ENCODE results near the gene STARD3. TPM values are rescaled to one million over a fixed set of nuclear protein-coding genes. Genes with fewer than 3 reads are reported as not detected.

The STARD3 gene
- total and polyA plus RNA-seq, 4 donors: 27.4 to 79.7 (median 64.8) TPM

DNA sequence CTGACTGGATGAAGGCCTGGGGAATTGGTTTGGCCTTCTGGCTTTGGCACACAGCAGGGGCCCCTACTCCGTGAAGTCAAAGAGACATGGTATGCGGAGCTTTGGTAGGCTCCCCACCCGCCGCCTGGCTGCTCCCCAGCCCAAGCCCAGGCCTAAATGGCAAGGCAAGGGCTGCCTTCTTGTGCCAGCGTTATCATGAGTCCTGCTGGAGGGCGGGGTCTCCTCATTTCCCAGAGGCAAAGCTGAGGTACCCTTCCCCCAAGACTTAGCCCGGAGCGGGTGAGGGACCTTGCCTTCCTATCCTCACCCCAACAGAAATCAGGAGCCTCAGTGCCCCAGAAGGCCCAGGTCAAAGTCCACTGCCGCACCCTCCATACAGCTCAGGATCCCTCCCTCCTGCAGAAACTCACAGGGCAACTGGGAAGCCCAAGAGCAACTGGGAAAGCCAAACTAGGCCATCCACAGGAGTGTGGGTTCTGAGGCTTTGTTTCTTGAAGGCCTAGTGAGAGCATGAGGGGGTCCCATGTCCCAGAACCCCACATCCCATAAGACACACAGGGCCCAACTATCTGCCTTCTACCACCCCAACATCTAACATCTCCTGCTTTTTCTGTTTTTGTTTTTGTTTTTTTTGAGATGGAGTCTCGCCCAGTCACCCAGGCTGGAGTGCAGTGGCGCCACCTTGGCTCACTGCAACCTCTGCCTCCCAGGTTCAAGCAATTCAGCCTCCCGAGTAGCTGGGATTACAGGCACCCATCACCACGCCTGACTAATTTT lies 41.6 kb downstream of the STARD3 start:
- Histone ChIP-seq H3K27me3 (ENCODE audit: control insufficient read depth in 3 of 3, insufficient read depth in 3 of 3, low read length in 2 of 3) (no peaks in the 10 kb centered on the region), H3K4me1 (ENCODE audit: control insufficient read depth in 5 of 5, insufficient read depth in 5 of 5, low read length in 5 of 5) (peaks cover 10 to 34% (median 19%) of the 10 kb centered on the region in 5 donors), H3K9ac (ENCODE audit: insufficient read depth in 1 of 2, low read length in 2 of 2) (peak overlapping the region in 1 of 2 donors; percentile 56), H3K9me3 (ENCODE audit: control insufficient read depth in 4 of 4, insufficient read depth in 3 of 4, low read length in 3 of 4) (no peaks in the 10 kb centered on the region), H3K36me3 (ENCODE audit: control insufficient read depth in 4 of 4, insufficient read depth in 4 of 4, low read length in 4 of 4) (peaks cover 0 to 16% (median 10%) of the 10 kb centered on the region in 4 donors), H3K27ac (ENCODE audit: low read depth in 1 of 2, low read length in 1 of 2) (peak overlapping the region in 1 of 2 donors; percentile 97), H3K4me3 (no peak overlapping the region)
- no peak for ATAC-seq (ENCODE audit: insufficient read depth, low FRiP score)
- no peak for DNase-seq
- TF ChIP-seq, protein P1, sequence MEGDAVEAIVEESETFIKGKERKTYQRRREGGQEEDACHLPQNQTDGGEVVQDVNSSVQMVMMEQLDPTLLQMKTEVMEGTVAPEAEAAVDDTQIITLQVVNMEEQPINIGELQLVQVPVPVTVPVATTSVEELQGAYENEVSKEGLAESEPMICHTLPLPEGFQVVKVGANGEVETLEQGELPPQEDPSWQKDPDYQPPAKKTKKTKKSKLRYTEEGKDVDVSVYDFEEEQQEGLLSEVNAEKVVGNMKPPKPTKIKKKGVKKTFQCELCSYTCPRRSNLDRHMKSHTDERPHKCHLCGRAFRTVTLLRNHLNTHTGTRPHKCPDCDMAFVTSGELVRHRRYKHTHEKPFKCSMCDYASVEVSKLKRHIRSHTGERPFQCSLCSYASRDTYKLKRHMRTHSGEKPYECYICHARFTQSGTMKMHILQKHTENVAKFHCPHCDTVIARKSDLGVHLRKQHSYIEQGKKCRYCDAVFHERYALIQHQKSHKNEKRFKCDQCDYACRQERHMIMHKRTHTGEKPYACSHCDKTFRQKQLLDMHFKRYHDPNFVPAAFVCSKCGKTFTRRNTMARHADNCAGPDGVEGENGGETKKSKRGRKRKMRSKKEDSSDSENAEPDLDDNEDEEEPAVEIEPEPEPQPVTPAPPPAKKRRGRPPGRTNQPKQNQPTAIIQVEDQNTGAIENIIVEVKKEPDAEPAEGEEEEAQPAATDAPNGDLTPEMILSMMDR (IDR thresholded peaks at IDR 0.05; ENCODE audit: control extremely low read depth, extremely low read depth): no peak
- 89 to 93% methylated on average over 13 of the region's 13 CpGs for WGBS, 2 donors

DNA sequence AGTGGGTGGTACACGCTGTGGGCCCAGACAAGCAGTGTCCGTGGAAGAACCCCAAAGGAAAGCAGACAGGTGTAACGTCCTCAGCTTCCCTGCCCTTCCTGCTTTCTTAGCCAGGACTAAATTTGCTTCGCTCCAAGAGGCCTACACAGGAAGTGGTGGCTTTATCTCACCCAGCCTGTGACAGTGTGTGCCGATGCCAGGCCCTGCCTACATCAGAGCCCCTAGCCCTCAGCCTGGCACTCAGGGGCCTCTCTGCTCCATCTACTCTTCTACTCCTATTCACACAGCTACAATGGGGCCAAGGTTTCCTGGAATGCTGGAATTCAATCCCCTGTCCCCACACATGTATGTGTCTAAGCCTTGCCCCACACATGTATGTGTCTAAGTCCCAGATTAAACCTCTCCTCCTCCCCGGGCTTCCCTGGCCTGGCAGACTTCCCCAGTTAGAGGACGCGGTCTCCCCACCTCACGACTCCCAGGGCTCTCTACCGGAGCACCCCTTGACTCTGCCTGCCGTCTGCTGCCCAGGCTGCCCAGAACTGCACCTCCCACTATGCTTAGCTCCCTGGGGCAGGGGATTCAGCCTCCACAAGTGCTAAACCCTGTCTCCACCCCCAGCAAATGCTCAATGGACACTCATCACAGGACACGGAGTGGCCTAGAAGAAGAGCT lies 42.7 kb downstream of the STARD3 start:
- Histone ChIP-seq H3K36me3 (ENCODE audit: control insufficient read depth in 4 of 4, insufficient read depth in 4 of 4, low read length in 4 of 4) (peaks cover 0 to 19% (median 17%) of the 10 kb centered on the region in 4 donors), H3K4me3 (no peak overlapping the region), H3K9ac (ENCODE audit: insufficient read depth in 1 of 2, low read length in 2 of 2) (no peak overlapping the region), H3K27me3 (ENCODE audit: control insufficient read depth in 3 of 3, insufficient read depth in 3 of 3, low read length in 2 of 3) (no peaks in the 10 kb centered on the region), H3K9me3 (ENCODE audit: control insufficient read depth in 4 of 4, insufficient read depth in 3 of 4, low read length in 3 of 4) (no peaks in the 10 kb centered on the region), H3K4me1 (ENCODE audit: control insufficient read depth in 5 of 5, insufficient read depth in 5 of 5, low read length in 5 of 5) (peaks cover 10 to 34% (median 19%) of the 10 kb centered on the region in 5 donors), H3K27ac (ENCODE audit: low read depth in 1 of 2, low read length in 1 of 2) (peak overlapping the region; percentile 21 to 97)
- ATAC-seq (ENCODE audit: insufficient read depth, low FRiP score) (no peak), DNase-seq (no peak)
- 40 to 59% methylated on average over 12 of the region's 12 CpGs for WGBS, 2 donors
- TF ChIP-seq, protein P1 (IDR thresholded peaks at IDR 0.05; ENCODE audit: control extremely low read depth, extremely low read depth): no peak

DNA sequence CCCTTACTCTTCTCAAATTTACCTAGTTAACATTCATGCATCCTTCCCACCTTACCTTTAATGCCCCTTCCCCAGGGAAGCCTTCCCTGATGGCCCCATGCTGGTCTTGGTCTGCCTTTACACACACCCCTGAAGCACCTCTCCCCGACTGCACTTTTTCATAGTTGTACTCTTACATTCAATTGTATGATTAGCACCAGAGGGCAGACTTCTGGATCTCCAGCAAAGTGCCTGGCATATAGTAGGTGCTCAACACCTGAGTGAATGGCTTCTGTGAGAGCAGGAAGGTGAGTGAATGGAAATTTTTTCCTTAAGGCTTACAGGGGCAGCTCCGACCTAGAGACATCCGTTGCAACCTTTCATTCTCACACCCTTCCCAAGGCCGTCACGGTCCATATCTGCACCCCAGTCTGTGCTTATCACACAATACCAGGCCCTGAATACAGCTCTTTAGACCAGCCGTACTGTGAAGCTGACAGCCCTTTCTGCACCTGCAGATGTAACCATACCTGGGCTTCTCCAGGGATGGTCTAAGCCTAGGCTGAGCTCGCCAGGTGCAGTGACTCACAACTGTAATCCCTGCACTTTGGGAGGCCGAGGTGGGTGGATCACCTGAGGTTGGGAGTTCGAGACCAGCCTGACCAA lies 46.5 kb downstream of the STARD3 start:
- H3K27me3 ChIP-seq (ENCODE audit: control insufficient read depth in 3 of 3, insufficient read depth in 3 of 3, low read length in 2 of 3): no peaks in the 10 kb centered on the region
- no peak overlapping the region for H3K27ac ChIP-seq (ENCODE audit: low read depth in 1 of 2, low read length in 1 of 2)
- no peaks in the 10 kb centered on the region for H3K9me3 ChIP-seq (ENCODE audit: control insufficient read depth in 4 of 4, insufficient read depth in 3 of 4, low read length in 3 of 4)
- H3K4me1 ChIP-seq (ENCODE audit: control insufficient read depth in 5 of 5, insufficient read depth in 5 of 5, low read length in 5 of 5): peaks cover 0 to 18% (median 3%) of the 10 kb centered on the region in 5 donors
- ATAC-seq (ENCODE audit: insufficient read depth, low FRiP score): no peak
- H3K9ac ChIP-seq (ENCODE audit: insufficient read depth in 1 of 2, low read length in 2 of 2): no peak overlapping the region
- DNase-seq: no peak
- TF ChIP-seq, protein P1 (IDR thresholded peaks at IDR 0.05; ENCODE audit: control extremely low read depth, extremely low read depth): no peak
- 94 to 95% methylated on average over 9 of the region's 9 CpGs for WGBS, 2 donors
- no peak overlapping the region for H3K4me3 ChIP-seq
- H3K36me3 ChIP-seq (ENCODE audit: control insufficient read depth in 4 of 4, insufficient read depth in 4 of 4, low read length in 4 of 4): peaks cover 0 to 24% (median 17%) of the 10 kb centered on the region in 4 donors

All from lung (tissue), 12 donors.